ENCODE results near the gene ARHGAP27. TPM values are rescaled to one million over a fixed set of nuclear protein-coding genes. Genes with fewer than 3 reads are reported as not detected.
"Not testable (repeated sequence)": the region's sequence is repeated elsewhere in the genome, so short reads cannot be mapped to it uniquely, and the experiment has no call there.

The ARHGAP27 gene
- total RNA-seq, 1 experiment from 2014 or later = 0.17 TPM

GRCh38 chr17:45468293-45469203 lies 35.9 kb upstream of the ARHGAP27 start:
- H3K36me3 ChIP-seq (ENCODE audit: insufficient read depth, low read length, poor library complexity, severe bottlenecking); DNase-seq (ENCODE audit: low spot score); BruUV-seq (replicated peaks); CTCF ChIA-PET; H3K4me3 ChIP-seq (ENCODE audit: low read depth, low read length, poor library complexity, severe bottlenecking); intact Hi-C loops (cut with micrococcal nuclease; ENCODE audit: unreplicated experiment); H3K9me3 ChIP-seq (ENCODE audit: low read depth, low read length, poor library complexity, severe bottlenecking); H3K27me3 ChIP-seq (replicated peaks; ENCODE audit: insufficient read depth, low read depth, low read length, poor library complexity); H3K27ac ChIP-seq (ENCODE audit: low read depth, low read length, poor library complexity, severe bottlenecking); POLR2A ChIA-PET (ENCODE audit: low non-redundant PET); H3K4me1 ChIP-seq (ENCODE audit: insufficient read depth, low read length, poor library complexity, severe bottlenecking): not testable (repeated sequence)

GRCh38 chr17:45461524-45462327 lies 29.1 kb upstream of the ARHGAP27 start:
- POLR2A ChIA-PET (ENCODE audit: low non-redundant PET); H3K4me1 ChIP-seq (ENCODE audit: insufficient read depth, low read length, poor library complexity, severe bottlenecking); H3K36me3 ChIP-seq (ENCODE audit: insufficient read depth, low read length, poor library complexity, severe bottlenecking); H3K27ac ChIP-seq (ENCODE audit: low read depth, low read length, poor library complexity, severe bottlenecking); intact Hi-C loops (cut with micrococcal nuclease; ENCODE audit: unreplicated experiment); H3K9me3 ChIP-seq (ENCODE audit: low read depth, low read length, poor library complexity, severe bottlenecking); CTCF ChIA-PET; H3K27me3 ChIP-seq (replicated peaks; ENCODE audit: insufficient read depth, low read depth, low read length, poor library complexity); H3K4me3 ChIP-seq (ENCODE audit: low read depth, low read length, poor library complexity, severe bottlenecking); BruUV-seq (replicated peaks): not testable (repeated sequence)
- peak; percentile 29 for DNase-seq (ENCODE audit: low spot score)

GRCh38 chr17:45460422-45460821 lies 27.8 kb upstream of the ARHGAP27 start:
- POLR2A ChIA-PET (ENCODE audit: low non-redundant PET); DNase-seq (ENCODE audit: low spot score); BruUV-seq (replicated peaks): not testable (repeated sequence)

GRCh38 chr17:45454341-45454740 lies 21.7 kb upstream of the ARHGAP27 start:
- DNase-seq (ENCODE audit: low spot score); H3K4me3 ChIP-seq (ENCODE audit: low read depth, low read length, poor library complexity, severe bottlenecking); H3K27me3 ChIP-seq (replicated peaks; ENCODE audit: insufficient read depth, low read depth, low read length, poor library complexity); H3K36me3 ChIP-seq (ENCODE audit: insufficient read depth, low read length, poor library complexity, severe bottlenecking); H3K9me3 ChIP-seq (ENCODE audit: low read depth, low read length, poor library complexity, severe bottlenecking); CTCF ChIA-PET; intact Hi-C loops (cut with micrococcal nuclease; ENCODE audit: unreplicated experiment); POLR2A ChIA-PET (ENCODE audit: low non-redundant PET); H3K4me1 ChIP-seq (ENCODE audit: insufficient read depth, low read length, poor library complexity, severe bottlenecking); BruUV-seq (replicated peaks); H3K27ac ChIP-seq (ENCODE audit: low read depth, low read length, poor library complexity, severe bottlenecking): not testable (repeated sequence)

More at GRCh38 chr17:45460422-45460821, 27.8 kb upstream of the ARHGAP27 start:
- intact Hi-C loops (cut with micrococcal nuclease; ENCODE audit: unreplicated experiment); H3K36me3 ChIP-seq (ENCODE audit: insufficient read depth, low read length, poor library complexity, severe bottlenecking); CTCF ChIA-PET; H3K9me3 ChIP-seq (ENCODE audit: low read depth, low read length, poor library complexity, severe bottlenecking); H3K27me3 ChIP-seq (replicated peaks; ENCODE audit: insufficient read depth, low read depth, low read length, poor library complexity); H3K4me3 ChIP-seq (ENCODE audit: low read depth, low read length, poor library complexity, severe bottlenecking); H3K4me1 ChIP-seq (ENCODE audit: insufficient read depth, low read length, poor library complexity, severe bottlenecking); H3K27ac ChIP-seq (ENCODE audit: low read depth, low read length, poor library complexity, severe bottlenecking): not testable (repeated sequence)

- POLR2A ChIA-PET (ENCODE audit: low non-redundant PET); H3K27me3 ChIP-seq (replicated peaks; ENCODE audit: insufficient read depth, low read depth, low read length, poor library complexity); CTCF ChIA-PET; BruUV-seq (replicated peaks); intact Hi-C loops (cut with micrococcal nuclease; ENCODE audit: unreplicated experiment); H3K27ac ChIP-seq (ENCODE audit: low read depth, low read length, poor library complexity, severe bottlenecking); DNase-seq (ENCODE audit: low spot score); H3K4me1 ChIP-seq (ENCODE audit: insufficient read depth, low read length, poor library complexity, severe bottlenecking); H3K36me3 ChIP-seq (ENCODE audit: insufficient read depth, low read length, poor library complexity, severe bottlenecking); H3K4me3 ChIP-seq (ENCODE audit: low read depth, low read length, poor library complexity, severe bottlenecking); H3K9me3 ChIP-seq (ENCODE audit: low read depth, low read length, poor library complexity, severe bottlenecking): not testable (repeated sequence)
Measured at GRCh38 chr17:45453731-45454130, 21.1 kb upstream of the ARHGAP27 start.

- POLR2A ChIA-PET (ENCODE audit: low non-redundant PET); H3K27me3 ChIP-seq (replicated peaks; ENCODE audit: insufficient read depth, low read depth, low read length, poor library complexity); H3K4me3 ChIP-seq (ENCODE audit: low read depth, low read length, poor library complexity, severe bottlenecking); H3K27ac ChIP-seq (ENCODE audit: low read depth, low read length, poor library complexity, severe bottlenecking); DNase-seq (ENCODE audit: low spot score); intact Hi-C loops (cut with micrococcal nuclease; ENCODE audit: unreplicated experiment); CTCF ChIA-PET; BruUV-seq (replicated peaks); H3K9me3 ChIP-seq (ENCODE audit: low read depth, low read length, poor library complexity, severe bottlenecking); H3K36me3 ChIP-seq (ENCODE audit: insufficient read depth, low read length, poor library complexity, severe bottlenecking); H3K4me1 ChIP-seq (ENCODE audit: insufficient read depth, low read length, poor library complexity, severe bottlenecking): not testable (repeated sequence)
Measured at GRCh38 chr17:45453225-45453534, 20.5 kb upstream of the ARHGAP27 start.

- H3K27me3 ChIP-seq (replicated peaks; ENCODE audit: insufficient read depth, low read depth, low read length, poor library complexity); DNase-seq (ENCODE audit: low spot score); H3K36me3 ChIP-seq (ENCODE audit: insufficient read depth, low read length, poor library complexity, severe bottlenecking); H3K27ac ChIP-seq (ENCODE audit: low read depth, low read length, poor library complexity, severe bottlenecking); intact Hi-C loops (cut with micrococcal nuclease; ENCODE audit: unreplicated experiment); BruUV-seq (replicated peaks); H3K4me3 ChIP-seq (ENCODE audit: low read depth, low read length, poor library complexity, severe bottlenecking); CTCF ChIA-PET; H3K9me3 ChIP-seq (ENCODE audit: low read depth, low read length, poor library complexity, severe bottlenecking); POLR2A ChIA-PET (ENCODE audit: low non-redundant PET); H3K4me1 ChIP-seq (ENCODE audit: insufficient read depth, low read length, poor library complexity, severe bottlenecking): not testable (repeated sequence)
Measured at GRCh38 chr17:45452329-45453224, 19.9 kb upstream of the ARHGAP27 start.
